Esophagus muscularis mucosa (tissue), 3 donors: ENCODE measurements around the gene AATF.

Source experiments
- POLR2A ChIP-seq: fragments of 450-650 bp; IDR thresholded peaks from one replicate; pipeline ENCODE4 v1.6.1; 2017; ENCODE audit warnings: antibody characterized with exemption, moderate library complexity, mild to moderate bottlenecking, low read depth
- POLR2AphosphoS5 ChIP-seq, 2 donors: sonication (generic); formaldehyde crosslinking; IDR thresholded peaks; one replicate each; pipeline ENCODE4 v1.6.1; 2017; ENCODE audit warnings: antibody characterized with exemption in 2 of 2
- TF ChIP-seq, protein P1 (sequence below), 3 experiments: fragments of 200-600 bp in 2 of 3; fragments of 450-650 bp in 1 of 3; sonication (generic) in 2 of 3; IDR thresholded peaks; one replicate each; pipeline ENCODE4 v1.5.1; 2017 to 2019; ENCODE audit warnings: antibody characterized with exemption in 3 of 3, mild to moderate bottlenecking in 2 of 3, moderate library complexity in 1 of 3

GRCh38 chr17:37096071-37096470 is 147.3 kb downstream of the AATF start:
- TF ChIP-seq, protein P1, sequence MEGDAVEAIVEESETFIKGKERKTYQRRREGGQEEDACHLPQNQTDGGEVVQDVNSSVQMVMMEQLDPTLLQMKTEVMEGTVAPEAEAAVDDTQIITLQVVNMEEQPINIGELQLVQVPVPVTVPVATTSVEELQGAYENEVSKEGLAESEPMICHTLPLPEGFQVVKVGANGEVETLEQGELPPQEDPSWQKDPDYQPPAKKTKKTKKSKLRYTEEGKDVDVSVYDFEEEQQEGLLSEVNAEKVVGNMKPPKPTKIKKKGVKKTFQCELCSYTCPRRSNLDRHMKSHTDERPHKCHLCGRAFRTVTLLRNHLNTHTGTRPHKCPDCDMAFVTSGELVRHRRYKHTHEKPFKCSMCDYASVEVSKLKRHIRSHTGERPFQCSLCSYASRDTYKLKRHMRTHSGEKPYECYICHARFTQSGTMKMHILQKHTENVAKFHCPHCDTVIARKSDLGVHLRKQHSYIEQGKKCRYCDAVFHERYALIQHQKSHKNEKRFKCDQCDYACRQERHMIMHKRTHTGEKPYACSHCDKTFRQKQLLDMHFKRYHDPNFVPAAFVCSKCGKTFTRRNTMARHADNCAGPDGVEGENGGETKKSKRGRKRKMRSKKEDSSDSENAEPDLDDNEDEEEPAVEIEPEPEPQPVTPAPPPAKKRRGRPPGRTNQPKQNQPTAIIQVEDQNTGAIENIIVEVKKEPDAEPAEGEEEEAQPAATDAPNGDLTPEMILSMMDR (IDR thresholded peaks at IDR 0.05): no peak
- no peak for TF ChIP-seq POLR2A
- no peak for TF ChIP-seq POLR2AphosphoS5 (IDR thresholded peaks at IDR 0.05)
